H1 (cell line): Measurements from ENCODE around the gene MAPKAP1. TPM values are rescaled to one million over a fixed set of nuclear protein-coding genes. Genes with fewer than 3 reads are reported as not detected.

ENCODE experiments used
- SRF ChIP-seq: IDR thresholded peaks from 2 replicates; pipeline ENCODE4 v1.6.1; 2011; ENCODE audit warnings: mild to moderate bottlenecking, low read depth, low read length, moderate library complexity
- polyA plus RNA-seq, 7 experiments: library from polyadenylated mRNA; depleted of rRNA in 3 of 7; stranded (reverse) in 5 of 7; unstranded in 2 of 7; fragments of >200 nt in 5 of 7; fragments of 200-250 nt in 2 of 7; gene quantifications; 1 replicate in 5 of 7; 2 replicates in 1 of 7; 4 replicates in 1 of 7; pipeline versions ENCODE4 v1.2.1 to v1.2.3, GENCODE V29; 2011 to 2013; ENCODE audit warnings: missing spikeins in 2 of 7, mixed read lengths in 2 of 7
- total RNA-seq: library from RNA; stranded (reverse); fragmentation: NEBNext Ultra II Directional; extraction: Animal tissue kit (Norgen Biotek cat#: 25700); gene quantifications from 2 replicates; pipeline ENCODE4 v1.2.1, GENCODE V29; 2021
- TF ChIP-seq, protein P1 (sequence below), 3 experiments: IDR thresholded peaks; 1 replicate in 2 of 3; 2 replicates in 1 of 3; pipeline versions ENCODE4 v1.5.1 to v1.6.1; 2011; ENCODE audit warnings: low read length in 3 of 3, mild to moderate bottlenecking in 3 of 3, inconsistent platforms in 2 of 3, low read depth in 1 of 3, moderate library complexity in 1 of 3; ENCODE audit not compliant: insufficient read depth in 1 of 3; ENCODE audit errors: control extremely low read depth in 1 of 3

The MAPKAP1 gene
- total and polyA plus RNA-seq, 2 of the 8 experiments (the other 6 are each of a cell fraction or from before 2014, with no cell fraction given): 79.2 to 140 TPM

DNA sequence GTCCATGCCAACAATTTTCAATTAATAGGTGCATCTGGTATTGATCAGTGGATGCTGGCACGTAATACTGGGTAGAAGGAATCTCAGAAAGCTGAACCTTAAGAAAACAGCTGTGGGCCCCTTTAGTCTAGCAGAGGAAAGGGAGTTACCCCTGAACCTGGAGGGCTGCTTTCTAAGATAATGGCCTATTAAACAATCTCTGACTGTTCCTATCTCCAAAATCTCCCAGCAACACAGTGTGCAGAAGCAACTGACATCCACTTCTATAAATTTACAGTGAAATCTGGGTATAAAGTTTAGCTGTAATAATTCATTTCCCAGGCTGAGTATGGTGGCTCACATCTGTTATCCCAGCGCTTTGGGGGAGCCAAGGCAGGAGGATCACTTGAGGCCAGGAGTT, 198.8 kb downstream of the MAPKAP1 start (continued):
- TF ChIP-seq SRF: no peak
- TF ChIP-seq, protein P1, sequence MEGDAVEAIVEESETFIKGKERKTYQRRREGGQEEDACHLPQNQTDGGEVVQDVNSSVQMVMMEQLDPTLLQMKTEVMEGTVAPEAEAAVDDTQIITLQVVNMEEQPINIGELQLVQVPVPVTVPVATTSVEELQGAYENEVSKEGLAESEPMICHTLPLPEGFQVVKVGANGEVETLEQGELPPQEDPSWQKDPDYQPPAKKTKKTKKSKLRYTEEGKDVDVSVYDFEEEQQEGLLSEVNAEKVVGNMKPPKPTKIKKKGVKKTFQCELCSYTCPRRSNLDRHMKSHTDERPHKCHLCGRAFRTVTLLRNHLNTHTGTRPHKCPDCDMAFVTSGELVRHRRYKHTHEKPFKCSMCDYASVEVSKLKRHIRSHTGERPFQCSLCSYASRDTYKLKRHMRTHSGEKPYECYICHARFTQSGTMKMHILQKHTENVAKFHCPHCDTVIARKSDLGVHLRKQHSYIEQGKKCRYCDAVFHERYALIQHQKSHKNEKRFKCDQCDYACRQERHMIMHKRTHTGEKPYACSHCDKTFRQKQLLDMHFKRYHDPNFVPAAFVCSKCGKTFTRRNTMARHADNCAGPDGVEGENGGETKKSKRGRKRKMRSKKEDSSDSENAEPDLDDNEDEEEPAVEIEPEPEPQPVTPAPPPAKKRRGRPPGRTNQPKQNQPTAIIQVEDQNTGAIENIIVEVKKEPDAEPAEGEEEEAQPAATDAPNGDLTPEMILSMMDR (IDR thresholded peaks at IDR 0.05; ENCODE audit: control extremely low read depth in 1 of 3, insufficient read depth in 1 of 3, low read depth in 1 of 3, low read length in 3 of 3): no peak
